Measurements from ENCODE around the gene CHST10. TPM values are rescaled to one million over a fixed set of nuclear protein-coding genes. Genes with fewer than 3 reads are reported as not detected.
"Not testable (repeated sequence)": the region's sequence is repeated elsewhere in the genome, so short reads cannot be mapped to it uniquely, and the experiment has no call there.

The CHST10 gene
- total RNA-seq (10 to 100 TPM; 11.9 to 23.6 (median 15.8) TPM), polyA plus RNA-seq (10 to 100 TPM in 1 of 2 donors, 1 to 10 TPM in 1; 10.0 to 23.7 TPM)
- long read RNA-seq, donor 1, transcript CHST10-201 (7 exons, 2,842 nt), result major isoform, 29 of 50 reads
- long read RNA-seq, donor 1, partial matches to known transcripts, result 2 of 50 reads
- long read RNA-seq, donor 1, other reads (novel, unspliced or antisense), result 18 of 50 reads
- long read RNA-seq, donor 2, transcript CHST10-201 (7 exons, 2,842 nt), result major isoform, 10 of 10 reads
- long read RNA-seq, donor 2, partial matches to known transcripts, result 0 of 10 reads
- long read RNA-seq, donor 2, other reads (novel, unspliced or antisense), result 0 of 10 reads
- long read RNA-seq, donor 3, transcript CHST10-201 (7 exons, 2,842 nt), result major isoform, 38 of 66 reads
- long read RNA-seq, donor 3, partial matches to known transcripts, result 2 of 66 reads
- long read RNA-seq, donor 3, other reads (novel, unspliced or antisense), result 26 of 66 reads

- 0 to 1% (median 0%) methylated on average over 80 to 88 of the region's 88 CpGs for WGBS, 3 donors
- peak; percentile 36 for TF ChIP-seq POLR2A (IDR thresholded peaks at IDR 0.05)
- TF ChIP-seq EP300 (IDR thresholded peaks at IDR 0.05), result no peak
- H3K27me3 ChIP-seq, result no peaks in the 10 kb centered on the region
- no peaks in the 10 kb centered on the region for H3K36me3 ChIP-seq
- peak within 1 kb of the TSS; percentile 75 for H3K4me3 ChIP-seq
- H3K27ac ChIP-seq, result peak within 1 kb of the TSS; percentile 67 to 79
- intact Hi-C loops (cut with DNase I), result loop anchor here in 1 of 4 donors (1.0 to 5.0 kb wide), 2 partner anchors 43 to 145 kb away; partner anchors contain the start of gene PDCL3
- no peaks in the 10 kb centered on the region for H3K4me1 ChIP-seq (ENCODE audit: insufficient read depth)
- peak; percentile 54 to 81 (median 61) for DNase-seq
- no peaks in the 10 kb centered on the region for H3K9me3 ChIP-seq
Observed at GRCh38 chr2:100416935-100417710, at the start of gene CHST10. Gene CHST10 (minus strand): TSS chr2:100417668. CDS start chr2:100406675, 10,993 bp downstream.

- Histone ChIP-seq H3K4me3 (no peak overlapping the region), H3K9me3 (no peaks in the 10 kb centered on the region), H3K36me3 (no peaks in the 10 kb centered on the region), H3K4me1 (ENCODE audit: insufficient read depth) (no peaks in the 10 kb centered on the region), H3K27me3 (no peaks in the 10 kb centered on the region), H3K27ac (no peak overlapping the region)
- no peak for DNase-seq
- WGBS, 3 donors, result 60 to 76% (median 65%) methylated on average over 1 of the region's 1 CpG
- no peak for TF ChIP-seq POLR2A (IDR thresholded peaks at IDR 0.05)
- no peak for TF ChIP-seq CTCF (IDR thresholded peaks at IDR 0.05)
- TF ChIP-seq EP300 (IDR thresholded peaks at IDR 0.05), result no peak
- intact Hi-C loops (cut with DNase I), result no loop called here
Observed at GRCh38 chr2:100460904-100461530, 43.5 kb upstream of the CHST10 start.

- H3K36me3 ChIP-seq; DNase-seq; H3K4me3 ChIP-seq; H3K27me3 ChIP-seq; H3K4me1 ChIP-seq (ENCODE audit: insufficient read depth); H3K9me3 ChIP-seq: not testable (repeated sequence)
- intact Hi-C loops (cut with DNase I), result loop anchor here in 1 of 4 donors (10.0 kb wide), 1 partner anchor 98 kb away; no protein-coding TSS in a partner anchor
- peak overlapping the region in 1 of 2 donors; percentile 33 for H3K27ac ChIP-seq
Observed at GRCh38 chr2:100456357-100456756, 38.9 kb upstream of the CHST10 start.

- no peak for TF ChIP-seq CTCF (IDR thresholded peaks at IDR 0.05)
- TF ChIP-seq EP300 (IDR thresholded peaks at IDR 0.05), result no peak
- no peak for TF ChIP-seq POLR2A (IDR thresholded peaks at IDR 0.05)
- no peak for DNase-seq
- Histone ChIP-seq H3K4me1 (ENCODE audit: insufficient read depth) (no peaks in the 10 kb centered on the region), H3K27me3 (no peaks in the 10 kb centered on the region), H3K9me3 (no peaks in the 10 kb centered on the region), H3K27ac (no peak overlapping the region), H3K36me3 (no peaks in the 10 kb centered on the region), H3K4me3 (no peak overlapping the region)
- intact Hi-C loops (cut with DNase I), result loop anchor here in 1 of 4 donors (10.0 kb wide), 1 partner anchor 101 kb away; no protein-coding TSS in a partner anchor
- WGBS, 3 donors, result 32 to 40% (median 37%) methylated on average over 4 of the region's 4 CpGs
Observed at GRCh38 chr2:100453853-100454252, 36.4 kb upstream of the CHST10 start.

- no peak for TF ChIP-seq EP300 (IDR thresholded peaks at IDR 0.05)
- no peak for TF ChIP-seq CTCF (IDR thresholded peaks at IDR 0.05)
- TF ChIP-seq POLR2A (IDR thresholded peaks at IDR 0.05), result no peak
- Histone ChIP-seq H3K4me1 (ENCODE audit: insufficient read depth) (no peaks in the 10 kb centered on the region), H3K27me3 (no peaks in the 10 kb centered on the region), H3K9me3 (no peaks in the 10 kb centered on the region), H3K27ac (no peak overlapping the region), H3K36me3 (no peaks in the 10 kb centered on the region), H3K4me3 (no peak overlapping the region)
- DNase-seq, result no peak
- intact Hi-C loops (cut with DNase I), result loop anchor here in 1 of 4 donors (10.0 kb wide), 1 partner anchor 103 kb away; no protein-coding TSS in a partner anchor
Observed at GRCh38 chr2:100451734-100452133, 34.3 kb upstream of the CHST10 start.
